Osteocyte (in vitro differentiated cells): Measurements from ENCODE around the gene MPRIP. TPM values are rescaled to one million over a fixed set of nuclear protein-coding genes. Genes with fewer than 3 reads are reported as not detected.

Experiments
- DNase-seq: peaks from one replicate; pipeline ENCODE4 v3.0.0; 2021; ENCODE audit warnings: mixed read lengths; ENCODE audit not compliant: unreplicated experiment; ENCODE audit errors: extremely low spot score
- H3K27ac Mint-ChIP-seq: one replicate; pipeline ENCODE4 v1.8.0; 2021; ENCODE audit warnings: mild to moderate bottlenecking, mixed read lengths; ENCODE audit not compliant: unreplicated experiment
- H3K27me3 Mint-ChIP-seq: one replicate; pipeline ENCODE4 v1.8.0; 2021; ENCODE audit warnings: mixed read lengths; ENCODE audit not compliant: unreplicated experiment
- H3K36me3 Mint-ChIP-seq: one replicate; pipeline ENCODE4 v1.8.0; 2021; ENCODE audit warnings: mixed read lengths; ENCODE audit not compliant: unreplicated experiment
- H3K4me1 Mint-ChIP-seq: one replicate; pipeline ENCODE4 v1.8.0; 2021; ENCODE audit warnings: mixed read lengths; ENCODE audit not compliant: unreplicated experiment
- H3K4me3 Mint-ChIP-seq: one replicate; pipeline ENCODE4 v1.8.0; 2021; ENCODE audit warnings: mild to moderate bottlenecking, moderate library complexity, mixed read lengths; ENCODE audit not compliant: unreplicated experiment
- H3K9me3 Mint-ChIP-seq: one replicate; pipeline ENCODE4 v1.8.0; 2021; ENCODE audit warnings: mixed read lengths; ENCODE audit not compliant: unreplicated experiment
- total RNA-seq: library from RNA; stranded (reverse); gene quantifications from 2 replicates; pipeline ENCODE4 v1.2.1, GENCODE V29; 2021
- TF ChIP-seq, protein P1 (sequence below): fragments of 200-600 bp; sonication (generic); IDR thresholded peaks from 2 replicates; pipeline ENCODE4 v1.5.0; 2021; ENCODE audit warnings: antibody characterized with exemption, mild to moderate bottlenecking, moderate library complexity

Gene MPRIP
- total RNA-seq, 1 donor from 2014 or later, result 206 TPM

- H3K36me3 Mint-ChIP-seq, result peaks cover 54% of the 10 kb centered on the region
- H3K27me3 Mint-ChIP-seq, result no peaks in the 10 kb centered on the region
- peaks cover 5% of the 10 kb centered on the region for H3K4me1 Mint-ChIP-seq
- H3K4me3 Mint-ChIP-seq, result no peak overlapping the region
- H3K9me3 Mint-ChIP-seq, result no peaks in the 10 kb centered on the region
- TF ChIP-seq, protein P1, sequence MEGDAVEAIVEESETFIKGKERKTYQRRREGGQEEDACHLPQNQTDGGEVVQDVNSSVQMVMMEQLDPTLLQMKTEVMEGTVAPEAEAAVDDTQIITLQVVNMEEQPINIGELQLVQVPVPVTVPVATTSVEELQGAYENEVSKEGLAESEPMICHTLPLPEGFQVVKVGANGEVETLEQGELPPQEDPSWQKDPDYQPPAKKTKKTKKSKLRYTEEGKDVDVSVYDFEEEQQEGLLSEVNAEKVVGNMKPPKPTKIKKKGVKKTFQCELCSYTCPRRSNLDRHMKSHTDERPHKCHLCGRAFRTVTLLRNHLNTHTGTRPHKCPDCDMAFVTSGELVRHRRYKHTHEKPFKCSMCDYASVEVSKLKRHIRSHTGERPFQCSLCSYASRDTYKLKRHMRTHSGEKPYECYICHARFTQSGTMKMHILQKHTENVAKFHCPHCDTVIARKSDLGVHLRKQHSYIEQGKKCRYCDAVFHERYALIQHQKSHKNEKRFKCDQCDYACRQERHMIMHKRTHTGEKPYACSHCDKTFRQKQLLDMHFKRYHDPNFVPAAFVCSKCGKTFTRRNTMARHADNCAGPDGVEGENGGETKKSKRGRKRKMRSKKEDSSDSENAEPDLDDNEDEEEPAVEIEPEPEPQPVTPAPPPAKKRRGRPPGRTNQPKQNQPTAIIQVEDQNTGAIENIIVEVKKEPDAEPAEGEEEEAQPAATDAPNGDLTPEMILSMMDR, result no peak
- no peak overlapping the region for H3K27ac Mint-ChIP-seq
- no peak for DNase-seq
These were observed 133.1 kb downstream of the MPRIP start for GRCh38 chr17:17175340-17175739.

DNA sequence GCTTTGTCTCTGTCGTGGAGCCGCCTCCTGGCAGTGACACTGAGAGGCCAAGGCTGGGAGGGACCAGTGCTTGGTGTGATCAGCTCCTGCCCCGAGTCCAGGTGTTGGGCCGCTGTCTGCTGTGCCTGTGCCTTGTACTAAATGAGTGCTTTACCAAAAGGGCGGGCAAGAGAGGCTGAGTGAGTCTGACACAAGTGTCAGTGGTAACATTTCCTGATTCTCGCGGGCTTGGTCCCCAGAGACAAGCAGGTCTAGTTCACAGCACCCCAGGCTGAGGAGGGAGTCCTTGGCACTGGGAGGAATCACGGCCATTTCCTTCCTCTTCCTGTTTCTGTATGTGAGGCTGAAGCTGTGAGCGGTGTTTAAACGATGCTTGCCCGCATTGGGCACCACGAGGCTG lies 133.7 kb downstream of the MPRIP start:
- TF ChIP-seq, protein P1, result no peak
- H3K27ac Mint-ChIP-seq, result no peak overlapping the region
- peaks cover 59% of the 10 kb centered on the region for H3K36me3 Mint-ChIP-seq
- H3K9me3 Mint-ChIP-seq, result no peaks in the 10 kb centered on the region
- H3K4me3 Mint-ChIP-seq, result no peak overlapping the region
- no peaks in the 10 kb centered on the region for H3K27me3 Mint-ChIP-seq
- DNase-seq, result no peak
- peaks cover 11% of the 10 kb centered on the region for H3K4me1 Mint-ChIP-seq

DNA sequence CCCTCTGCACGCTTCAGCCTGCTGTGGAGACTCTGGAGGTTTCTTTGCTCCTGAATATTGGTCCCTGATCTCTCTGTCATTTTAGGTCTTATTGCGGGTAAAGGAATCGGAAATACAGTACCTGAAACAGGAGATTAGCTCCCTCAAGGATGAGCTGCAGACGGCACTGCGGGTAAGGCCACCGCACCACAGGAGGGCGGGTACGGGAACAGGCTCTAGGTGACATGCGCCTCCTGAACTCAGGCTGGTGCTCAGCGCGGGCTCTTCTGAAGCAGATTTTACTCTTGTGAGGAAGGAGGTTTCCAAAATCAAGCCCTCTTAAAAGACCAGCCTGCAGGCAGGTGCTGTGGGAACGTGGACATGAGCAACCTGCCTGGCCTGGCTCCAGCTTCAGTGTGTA lies 134.1 kb downstream of the MPRIP start:
- no peak overlapping the region for H3K27ac Mint-ChIP-seq
- H3K4me3 Mint-ChIP-seq, result no peak overlapping the region
- no peaks in the 10 kb centered on the region for H3K9me3 Mint-ChIP-seq
- peaks cover 56% of the 10 kb centered on the region for H3K36me3 Mint-ChIP-seq
- peaks cover 13% of the 10 kb centered on the region for H3K4me1 Mint-ChIP-seq
- no peaks in the 10 kb centered on the region for H3K27me3 Mint-ChIP-seq
- no peak for DNase-seq
- TF ChIP-seq, protein P1, result no peak

GRCh38 chr17:17177176-17177575 lies 134.9 kb downstream of the MPRIP start:
- no peaks in the 10 kb centered on the region for H3K27me3 Mint-ChIP-seq
- no peaks in the 10 kb centered on the region for H3K9me3 Mint-ChIP-seq

GRCh38 chr17:17179371-17179827 lies 137.1 kb downstream of the MPRIP start:
- H3K4me1 Mint-ChIP-seq, result peaks cover 18% of the 10 kb centered on the region
- no peaks in the 10 kb centered on the region for H3K9me3 Mint-ChIP-seq
- no peak overlapping the region for H3K4me3 Mint-ChIP-seq
- TF ChIP-seq, protein P1, result no peak
- peaks cover 51% of the 10 kb centered on the region for H3K36me3 Mint-ChIP-seq
- no peaks in the 10 kb centered on the region for H3K27me3 Mint-ChIP-seq
- peak overlapping the region; percentile 18 for H3K27ac Mint-ChIP-seq
- no peak for DNase-seq

More at GRCh38 chr17:17177176-17177575, 134.9 kb downstream of the MPRIP start:
- no peak for DNase-seq
- Mint-ChIP-seq H3K36me3 (peaks cover 54% of the 10 kb centered on the region), H3K4me1 (peaks cover 19% of the 10 kb centered on the region), H3K27ac (no peak overlapping the region), H3K4me3 (no peak overlapping the region)
- TF ChIP-seq, protein P1, result no peak
